Stimulated activated CD8-positive, alpha-beta memory T cell treated with anti-CD3 and anti-CD28 coated beads, Interleukin-2, amount 100 ng/mL, for 48 hours (primary cell): ENCODE data around the gene REN.
A peak's percentile ranks its signal among the peaks of the same experiment; 100 is the strongest.

Experiments
- DNase-seq, 2 donors: peaks; one replicate each; pipeline ENCODE4 v3.0.0-alpha.2; 2020; ENCODE audit warnings: low read depth in 2 of 2

The REN gene

GRCh38 chr1:204134103-204134502 is 32.0 kb downstream of the REN start:
- DNase-seq, result no peak

GRCh38 chr1:204132718-204133117 is 33.4 kb downstream of the REN start:
- DNase-seq, result no peak

- DNase-seq, result no peak
Measured at GRCh38 chr1:204131978-204132377, 34.2 kb downstream of the REN start.

GRCh38 chr1:204130981-204131892 is 34.9 kb downstream of the REN start:
- DNase-seq, result no peak

- no peak for DNase-seq
Measured at GRCh38 chr1:204130178-204130577, 36.0 kb downstream of the REN start.

GRCh38 chr1:204128964-204129896 is 36.9 kb downstream of the REN start:
- peak; percentile 32 to 53 for DNase-seq

GRCh38 chr1:204128464-204128963 is 37.6 kb downstream of the REN start:
- DNase-seq, result no peak

- DNase-seq, result no peak
Measured at GRCh38 chr1:204127597-204128242, 38.4 kb downstream of the REN start.

- no peak for DNase-seq
Measured at GRCh38 chr1:204126956-204127355, 39.2 kb downstream of the REN start.

- no peak for DNase-seq
Measured at GRCh38 chr1:204126386-204126785, 39.8 kb downstream of the REN start.

- no peak for DNase-seq
Measured at GRCh38 chr1:204125759-204126351, 40.3 kb downstream of the REN start.

- DNase-seq, result no peak
Measured at GRCh38 chr1:204124639-204125038, 41.5 kb downstream of the REN start.

GRCh38 chr1:204123376-204123775 is 42.8 kb downstream of the REN start:
- DNase-seq, result no peak

- no peak for DNase-seq
Measured at GRCh38 chr1:204121840-204122555, 44.1 kb downstream of the REN start.

GRCh38 chr1:204116539-204116938 is 49.6 kb downstream of the REN start:
- DNase-seq, result no peak

GRCh38 chr1:204115116-204115515 is 51.0 kb downstream of the REN start:
- no peak for DNase-seq

- DNase-seq, result no peak
Measured at GRCh38 chr1:204114606-204115005, 51.5 kb downstream of the REN start.

- DNase-seq, result no peak
Measured at GRCh38 chr1:204113896-204114295, 52.2 kb downstream of the REN start.

GRCh38 chr1:204112876-204113730 is 53.0 kb downstream of the REN start:
- DNase-seq, result no peak
